ENCODE results near the gene ZNF792.
"Not testable (repeated sequence)": the region's sequence is repeated elsewhere in the genome, so short reads cannot be mapped to it uniquely, and the experiment has no call there.

Gene ZNF792

GRCh38 chr19:34969721-34970120 lies 5.7 kb upstream of the ZNF792 start:
- no peak overlapping the region for H3K27ac ChIP-seq
- ChIA-PET POLR2A (ENCODE audit: low non-redundant PET) (no interaction called here), CTCF (interaction anchor here (0.7 kb wide), 1 partner anchor 75 kb away, joined by 5 read pairs; no protein-coding TSS in a partner anchor)
- TF ChIP-seq CTCF (conservative IDR thresholded peaks at IDR 0.05; ENCODE audit: low read depth): no peak
- no peak for DNase-seq (ENCODE audit: low spot score)

- no peak for DNase-seq (ENCODE audit: low spot score)
- ChIA-PET CTCF (interaction anchor here (0.7 to 1.1 kb wide), 2 partner anchors 77 to 410 kb away, joined by 3 read pairs; no protein-coding TSS in a partner anchor), POLR2A (ENCODE audit: low non-redundant PET) (no interaction called here)
- H3K27ac ChIP-seq: no peak overlapping the region
- TF ChIP-seq CTCF (conservative IDR thresholded peaks at IDR 0.05; ENCODE audit: low read depth): no peak
Measured at GRCh38 chr19:34967551-34967950, 3.5 kb upstream of the ZNF792 start.

- DNase-seq (ENCODE audit: low spot score); CTCF ChIA-PET: not testable (repeated sequence)
Measured at GRCh38 chr19:34965505-34965904, 1.5 kb upstream of the ZNF792 start.

GRCh38 chr19:34964598-34964997 lies 569 bp upstream of the ZNF792 start:
- H3K27ac ChIP-seq: no peak overlapping the region
- ChIA-PET POLR2A (ENCODE audit: low non-redundant PET) (no interaction called here), CTCF (no interaction called here)
- no peak for DNase-seq (ENCODE audit: low spot score)
- no peak for TF ChIP-seq CTCF (conservative IDR thresholded peaks at IDR 0.05; ENCODE audit: low read depth)

More at GRCh38 chr19:34965505-34965904, 1.5 kb upstream of the ZNF792 start:
- H3K27ac ChIP-seq; POLR2A ChIA-PET (ENCODE audit: low non-redundant PET): not testable (repeated sequence)

- H3K27ac ChIP-seq: no peak overlapping the region
- no peak for TF ChIP-seq CTCF (conservative IDR thresholded peaks at IDR 0.05; ENCODE audit: low read depth)
- ChIA-PET CTCF (interaction anchor here (1.9 kb wide), 1 partner anchor 10 kb away, joined by 6 read pairs; no protein-coding TSS in a partner anchor), POLR2A (ENCODE audit: low non-redundant PET) (no interaction called here)
- no peak for DNase-seq (ENCODE audit: low spot score)
Measured at GRCh38 chr19:34962687-34963572, 1.1 kb downstream of the ZNF792 start.

GRCh38 chr19:34961775-34962686 lies 2.0 kb downstream of the ZNF792 start:
- no peak for DNase-seq (ENCODE audit: low spot score)
- TF ChIP-seq CTCF (conservative IDR thresholded peaks at IDR 0.05; ENCODE audit: low read depth): no peak
- CTCF ChIA-PET: interaction anchor here (1.9 kb wide), 1 partner anchor 11 kb away, joined by 6 read pairs; no protein-coding TSS in a partner anchor
- no peak overlapping the region for H3K27ac ChIP-seq
- POLR2A ChIA-PET (ENCODE audit: low non-redundant PET): no interaction called here
